Pulmonary artery endothelial cell (primary cell): ENCODE results near the gene PCDHGC3. TPM values are rescaled to one million over a fixed set of nuclear protein-coding genes. Genes with fewer than 3 reads are reported as not detected.
A peak's percentile ranks its signal among the peaks of the same experiment; 100 is the strongest.
"Not testable (repeated sequence)": the region's sequence is repeated elsewhere in the genome, so short reads cannot be mapped to it uniquely, and the experiment has no call there.

Experiments
- DNase-seq: peaks from one replicate; pipeline ENCODE4 v3.0.0-alpha.2; 2011; ENCODE audit warnings: low read depth, low spot score
- total RNA-seq: library from RNA; depleted of rRNA; stranded (reverse); fragments of >200 nt; gene quantifications from 2 replicates; pipeline ENCODE4 v1.2.3, GENCODE V29; 2014

PCDHGC3 gene
- total RNA-seq, result 9.0 and 14.7 TPM in 2 replicates

DNA sequence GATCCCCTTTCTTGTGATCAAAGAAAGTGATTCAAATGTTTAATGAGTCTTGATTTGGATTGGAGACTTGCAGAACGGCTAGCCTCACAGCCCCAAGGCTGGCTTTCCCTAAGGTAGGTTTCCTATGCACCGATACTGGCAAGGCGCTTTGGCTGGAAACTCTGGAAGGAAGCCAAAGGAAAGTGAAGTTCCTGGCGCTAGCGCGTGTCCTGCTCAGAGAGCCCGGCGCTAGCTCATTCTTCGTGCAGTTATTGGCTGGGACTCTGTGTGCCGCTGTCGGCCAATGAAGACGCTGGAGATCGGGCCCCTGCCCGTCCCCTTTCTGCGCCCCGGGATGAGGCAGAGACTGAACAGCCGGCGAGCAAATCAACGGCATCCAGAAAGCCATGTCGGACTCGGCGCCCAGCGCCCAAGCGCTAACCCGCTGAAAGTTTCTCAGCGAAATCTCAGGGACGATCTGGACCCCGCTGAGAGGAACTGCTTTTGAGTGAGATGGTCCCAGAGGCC is at the start of gene PCDHGC3:
PCDHGC3 (plus strand) TSS at position 342 of the 507 bp plus-strand sequence; CDS start at position 493, 151 bp downstream.
- peak; percentile 81 for DNase-seq

DNA sequence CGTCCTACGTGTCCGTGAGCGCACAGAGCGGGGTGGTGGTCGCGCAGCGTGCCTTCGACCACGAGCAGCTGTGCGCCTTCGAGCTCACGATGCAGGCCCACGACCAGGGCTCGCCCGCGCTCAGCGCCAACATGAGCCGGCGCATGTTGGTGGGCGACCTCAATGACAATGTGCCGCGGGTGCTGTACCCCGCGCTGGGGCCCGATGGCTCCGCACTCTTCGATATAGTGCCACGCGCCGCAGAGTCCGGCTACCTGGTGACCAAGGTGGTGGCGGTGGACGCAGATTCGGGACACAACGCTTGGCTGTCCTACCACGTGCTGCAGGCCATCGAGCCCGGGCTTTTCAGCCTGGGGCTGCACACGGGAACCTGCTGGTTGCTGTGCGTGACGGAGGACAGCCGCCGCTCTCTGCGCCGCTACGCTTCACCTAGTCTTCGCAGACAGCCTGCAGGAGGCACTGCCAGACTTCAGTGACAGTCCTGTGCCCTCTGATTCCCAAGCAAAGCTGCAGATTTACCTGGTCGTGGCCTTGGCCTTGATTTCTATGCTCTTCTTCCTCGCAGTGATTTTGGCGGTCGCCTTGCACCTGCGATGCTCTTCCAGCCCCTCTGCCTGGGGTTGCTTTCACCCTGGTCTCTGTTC is 47.9 kb upstream of the PCDHGC3 start:
- DNase-seq, result no peak

DNA sequence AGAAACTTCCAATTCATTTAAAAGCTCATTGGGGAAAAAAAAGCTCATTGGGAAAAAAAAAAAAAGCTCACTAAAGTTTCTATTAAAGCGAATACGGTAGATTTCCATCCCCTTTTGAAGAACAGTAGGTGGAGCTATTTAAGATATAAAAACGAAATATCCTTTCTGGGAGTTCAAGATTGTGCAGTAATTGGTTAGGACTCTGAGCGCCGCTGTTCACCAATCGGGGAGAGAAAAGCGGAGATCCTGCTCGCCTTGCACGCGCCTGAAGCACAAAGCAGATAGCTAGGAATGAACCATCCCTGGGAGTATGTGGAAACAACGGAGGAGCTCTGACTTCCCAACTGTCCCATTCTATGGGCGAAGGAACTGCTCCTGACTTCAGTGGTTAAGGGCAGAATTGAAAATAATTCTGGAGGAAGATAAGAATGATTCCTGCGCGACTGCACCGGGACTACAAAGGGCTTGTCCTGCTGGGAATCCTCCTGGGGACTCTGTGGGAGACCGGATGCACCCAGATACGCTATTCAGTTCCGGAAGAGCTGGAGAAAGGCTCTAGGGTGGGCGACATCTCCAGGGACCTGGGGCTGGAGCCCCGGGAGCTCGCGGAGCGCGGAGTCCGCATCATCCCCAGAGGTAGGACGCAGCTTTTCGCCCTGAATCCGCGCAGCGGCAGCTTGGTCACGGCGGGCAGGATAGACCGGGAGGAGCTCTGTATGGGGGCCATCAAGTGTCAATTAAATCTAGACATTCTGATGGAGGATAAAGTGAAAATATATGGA is 45.2 kb upstream of the PCDHGC3 start, which contains the start of gene PCDHGA12:
PCDHGA12 (plus strand) TSS at position 176 of the 782 bp plus-strand sequence; CDS start at position 429, 253 bp downstream.
- DNase-seq, result peak; percentile 80

- no peak for DNase-seq
Measured at GRCh38 chr5:141431286-141431685, 44.5 kb upstream of the PCDHGC3 start.

DNA sequence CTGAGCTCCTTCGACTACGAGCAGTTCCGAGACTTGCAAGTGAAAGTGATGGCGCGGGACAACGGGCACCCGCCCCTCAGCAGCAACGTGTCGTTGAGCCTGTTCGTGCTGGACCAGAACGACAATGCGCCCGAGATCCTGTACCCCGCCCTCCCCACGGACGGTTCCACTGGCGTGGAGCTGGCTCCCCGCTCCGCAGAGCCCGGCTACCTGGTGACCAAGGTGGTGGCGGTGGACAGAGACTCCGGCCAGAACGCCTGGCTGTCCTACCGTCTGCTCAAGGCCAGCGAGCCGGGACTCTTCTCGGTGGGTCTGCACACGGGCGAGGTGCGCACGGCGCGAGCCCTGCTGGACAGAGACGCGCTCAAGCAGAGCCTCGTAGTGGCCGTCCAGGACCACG is 43.5 kb upstream of the PCDHGC3 start:
- DNase-seq, result not testable (repeated sequence)

GRCh38 chr5:141432726-141433125 is 43.0 kb upstream of the PCDHGC3 start:
- not testable (repeated sequence) for DNase-seq

DNA sequence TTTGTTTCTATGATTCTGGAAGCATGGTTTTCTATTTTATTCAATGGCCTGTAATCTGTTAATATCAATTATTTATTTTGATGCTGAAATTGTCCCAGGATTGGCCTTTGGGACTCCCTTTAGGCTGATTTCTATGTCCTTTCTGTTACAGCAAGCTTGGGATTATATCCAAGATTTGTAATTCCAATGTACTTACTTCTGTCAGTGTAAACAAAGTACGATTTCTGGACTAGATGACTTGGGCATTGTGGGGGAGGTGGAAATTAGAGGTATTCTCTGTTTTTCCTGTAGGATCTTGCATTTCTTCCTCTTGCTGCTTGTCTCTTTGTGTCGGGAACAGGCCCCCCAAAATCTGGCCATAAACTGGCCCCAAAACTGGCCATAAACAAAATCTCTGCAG is 41.8 kb upstream of the PCDHGC3 start:
- no peak for DNase-seq

GRCh38 chr5:141437221-141437620 is 38.5 kb upstream of the PCDHGC3 start:
- DNase-seq, result no peak

DNA sequence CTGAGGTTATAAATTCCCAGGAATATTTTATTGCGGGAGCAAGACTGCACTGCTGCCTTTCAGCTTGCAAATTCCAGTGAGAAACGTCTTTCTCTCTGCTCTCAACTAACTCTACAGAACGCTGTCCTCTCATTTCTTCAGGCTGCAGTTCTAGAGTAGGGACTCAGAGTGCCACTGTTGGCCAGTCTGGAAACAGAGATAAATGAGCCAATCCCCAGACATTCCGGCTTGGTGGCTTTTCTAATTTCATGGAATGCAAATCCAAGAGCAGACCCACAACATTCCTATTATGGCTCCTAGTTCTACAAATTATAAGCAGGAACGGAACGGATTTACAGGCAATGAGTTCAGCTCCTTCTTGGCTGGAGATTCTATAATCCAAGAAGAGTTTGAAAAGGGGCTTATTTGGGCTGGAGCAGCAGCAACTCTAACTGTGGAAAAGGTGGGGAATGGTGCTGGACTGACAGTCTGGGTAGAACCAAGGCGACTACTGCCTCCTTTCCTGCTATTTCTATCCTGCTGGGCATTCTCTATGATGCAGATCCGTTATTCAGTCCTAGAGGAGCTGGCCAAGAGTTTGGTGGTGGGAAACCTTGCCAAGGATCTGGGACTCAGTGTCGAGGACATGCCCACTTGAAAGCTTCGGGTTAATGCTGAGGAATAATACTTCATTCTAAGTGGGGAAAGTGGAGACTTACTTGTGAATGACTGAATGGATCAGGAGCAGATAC is 36.2 kb upstream of the PCDHGC3 start:
- DNase-seq, result no peak

GRCh38 chr5:141440341-141440740 is 35.4 kb upstream of the PCDHGC3 start:
- no peak for DNase-seq

GRCh38 chr5:141441571-141442170 is 34.1 kb upstream of the PCDHGC3 start:
- DNase-seq, result no peak

DNA sequence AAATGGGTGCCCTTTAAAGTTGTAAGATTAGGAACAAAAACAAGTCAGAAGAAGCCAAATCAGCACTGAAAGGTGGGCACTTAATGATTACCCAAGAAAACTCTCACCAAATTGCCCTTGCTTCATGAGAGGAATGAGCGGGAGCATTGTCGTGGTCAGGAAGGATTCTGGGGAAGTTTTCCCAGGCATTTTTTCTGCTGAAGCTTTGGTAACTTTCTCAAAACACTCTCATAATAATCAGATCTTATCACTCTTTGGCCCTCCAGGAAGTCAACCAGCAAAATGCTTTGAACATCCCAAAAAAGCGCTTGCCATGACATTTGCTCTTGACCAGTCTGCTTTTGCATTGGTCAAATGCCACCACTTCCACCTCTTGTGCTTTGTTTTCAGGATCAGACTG is 10.4 kb upstream of the PCDHGC3 start:
- DNase-seq, result no peak

DNA sequence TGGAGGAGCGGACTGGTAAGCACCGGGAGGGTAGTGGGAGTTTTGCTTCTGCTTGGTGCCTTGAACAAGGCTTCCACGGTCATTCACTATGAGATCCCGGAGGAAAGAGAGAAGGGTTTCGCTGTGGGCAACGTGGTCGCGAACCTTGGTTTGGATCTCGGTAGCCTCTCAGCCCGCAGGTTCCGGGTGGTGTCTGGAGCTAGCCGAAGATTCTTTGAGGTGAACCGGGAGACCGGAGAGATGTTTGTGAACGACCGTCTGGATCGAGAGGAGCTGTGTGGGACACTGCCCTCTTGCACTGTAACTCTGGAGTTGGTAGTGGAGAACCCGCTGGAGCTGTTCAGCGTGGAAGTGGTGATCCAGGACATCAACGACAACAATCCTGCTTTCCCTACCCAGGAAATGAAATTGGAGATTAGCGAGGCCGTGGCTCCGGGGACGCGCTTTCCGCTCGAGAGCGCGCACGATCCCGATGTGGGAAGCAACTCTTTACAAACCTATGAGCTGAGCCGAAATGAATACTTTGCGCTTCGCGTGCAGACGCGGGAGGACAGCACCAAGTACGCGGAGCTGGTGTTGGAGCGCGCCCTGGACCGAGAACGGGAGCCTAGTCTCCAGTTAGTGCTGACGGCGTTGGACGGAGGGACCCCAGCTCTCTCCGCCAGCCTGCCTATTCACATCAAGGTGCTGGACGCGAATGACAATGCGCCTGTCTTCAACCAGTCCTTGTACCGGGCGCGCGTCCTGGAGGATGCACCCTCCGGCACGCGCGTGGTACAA is 556 bp downstream of the PCDHGC3 start:
- no peak for DNase-seq

- DNase-seq, result no peak
Measured at GRCh38 chr5:141477044-141477575, 1.3 kb downstream of the PCDHGC3 start.

GRCh38 chr5:141477815-141478214 is 2.0 kb downstream of the PCDHGC3 start:
- no peak for DNase-seq

- DNase-seq, result no peak
Measured at GRCh38 chr5:141478321-141478945, 2.7 kb downstream of the PCDHGC3 start.

DNA sequence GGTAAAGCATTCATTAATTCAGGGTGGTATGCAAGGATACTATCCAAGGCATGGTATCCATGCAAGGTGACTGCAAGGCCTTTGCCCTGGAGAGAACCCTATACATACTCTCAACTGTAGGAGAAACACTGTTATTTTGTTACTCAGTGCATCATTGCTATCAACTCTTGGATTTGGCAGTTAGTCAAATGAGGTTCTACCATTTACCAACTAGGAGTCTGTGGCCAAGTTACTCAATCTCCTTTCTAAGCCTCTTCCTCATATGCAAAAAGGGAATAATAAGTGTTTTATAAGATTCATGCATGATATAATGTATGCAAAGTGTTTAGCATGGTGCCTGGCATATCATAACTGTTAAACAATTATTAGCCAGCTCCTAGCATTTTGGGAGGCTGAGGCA is 4.0 kb downstream of the PCDHGC3 start:
- DNase-seq, result no peak

- no peak for DNase-seq
Measured at GRCh38 chr5:141483902-141484301, 8.1 kb downstream of the PCDHGC3 start.

DNA sequence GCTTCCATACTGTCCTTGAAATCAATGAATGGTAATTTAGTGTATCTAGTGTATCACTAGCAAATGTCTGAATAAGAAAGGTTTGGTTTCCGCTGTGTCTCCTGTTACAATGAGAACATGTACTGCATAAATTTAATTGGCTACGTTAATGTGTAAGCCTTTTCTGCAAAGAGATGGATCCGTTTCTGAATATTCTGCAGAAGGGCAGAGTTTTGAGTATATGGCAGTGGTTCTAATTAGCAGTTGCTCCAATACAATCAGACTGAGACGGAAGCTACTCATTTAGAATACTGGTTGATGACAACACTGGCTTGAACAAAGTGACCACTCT is 8.5 kb downstream of the PCDHGC3 start:
- DNase-seq, result no peak
